IPS-20b (cell line): ENCODE data around the gene CACNA1D.
A peak's percentile ranks its signal among the peaks of the same experiment; 100 is the strongest.

ENCODE experiments used
- H3K27ac ChIP-seq: one replicate; pipeline ENCODE4 v1.5.1; 2013; ENCODE audit warnings: low read length
- H3K27me3 ChIP-seq: 2 replicates; pipeline ENCODE4 v1.6.1; 2013; ENCODE audit warnings: mild to moderate bottlenecking, low read length, inconsistent platforms; ENCODE audit not compliant: insufficient read depth
- H3K36me3 ChIP-seq: 2 replicates; pipeline ENCODE4 v1.6.1; 2013; ENCODE audit warnings: low read depth, mild to moderate bottlenecking, inconsistent platforms, low read length, moderate library complexity; ENCODE audit not compliant: insufficient read depth
- H3K4me1 ChIP-seq: 2 replicates; pipeline ENCODE4 v1.6.1; 2013; ENCODE audit warnings: mild to moderate bottlenecking, control low read depth, inconsistent platforms, low read length, moderate library complexity; ENCODE audit not compliant: insufficient read depth
- H3K4me3 ChIP-seq: 2 replicates; pipeline ENCODE4 v1.5.1; 2013; ENCODE audit warnings: mild to moderate bottlenecking, low read length, inconsistent platforms
- H3K9ac ChIP-seq: 2 replicates; pipeline ENCODE4 v1.6.1; 2013; ENCODE audit warnings: low read depth, mild to moderate bottlenecking, inconsistent platforms, low read length, moderate library complexity
- H3K9me3 ChIP-seq: 2 replicates; pipeline ENCODE4 v1.6.1; 2013; ENCODE audit warnings: mild to moderate bottlenecking, low read depth, low read length, inconsistent platforms; ENCODE audit not compliant: insufficient read depth

The CACNA1D gene

DNA sequence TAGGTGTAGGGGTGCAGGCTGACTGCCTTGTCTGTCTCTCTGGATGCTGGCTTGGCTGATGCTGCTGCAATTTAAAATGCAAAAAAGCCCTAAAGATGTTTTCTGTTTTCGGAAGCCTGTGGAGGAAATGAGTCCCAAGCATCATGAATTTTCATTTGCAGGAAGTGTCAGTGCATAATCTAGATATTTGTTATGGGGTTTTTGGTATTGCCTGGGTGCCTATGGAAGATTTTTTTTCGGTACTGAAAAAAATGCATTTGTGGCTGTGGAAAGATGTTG lies 1.9 kb downstream of the CACNA1D start:
- H3K27me3 ChIP-seq = peaks cover 72% of the 10 kb centered on the region
- H3K27ac ChIP-seq = no peak overlapping the region
- no peaks in the 10 kb centered on the region; the same call in 1 of the 2 replicates for H3K4me1 ChIP-seq
- no peaks in the 10 kb centered on the region for H3K36me3 ChIP-seq
- no peaks in the 10 kb centered on the region for H3K9me3 ChIP-seq
- no peak overlapping the region for H3K9ac ChIP-seq
- 0 out of 2 replicates have a peak overlapping the region, but pooled peaks have one; percentile 66 for H3K4me3 ChIP-seq

GRCh38 chr3:53496984-53497383 lies 2.6 kb downstream of the CACNA1D start:
- no peak overlapping the region for H3K4me3 ChIP-seq
- no peak overlapping the region for H3K27ac ChIP-seq

GRCh38 chr3:53498806-53499641 lies 4.6 kb downstream of the CACNA1D start:
- H3K27ac ChIP-seq = no peak overlapping the region
- H3K9ac ChIP-seq = no peak overlapping the region

More at GRCh38 chr3:53496984-53497383, 2.6 kb downstream of the CACNA1D start:
- no peaks in the 10 kb centered on the region for H3K36me3 ChIP-seq
- H3K27me3 ChIP-seq = peaks cover 65% of the 10 kb centered on the region
- H3K9me3 ChIP-seq = no peaks in the 10 kb centered on the region
- no peak overlapping the region for H3K9ac ChIP-seq
- no peaks in the 10 kb centered on the region; the same call in 1 of the 2 replicates for H3K4me1 ChIP-seq

DNA sequence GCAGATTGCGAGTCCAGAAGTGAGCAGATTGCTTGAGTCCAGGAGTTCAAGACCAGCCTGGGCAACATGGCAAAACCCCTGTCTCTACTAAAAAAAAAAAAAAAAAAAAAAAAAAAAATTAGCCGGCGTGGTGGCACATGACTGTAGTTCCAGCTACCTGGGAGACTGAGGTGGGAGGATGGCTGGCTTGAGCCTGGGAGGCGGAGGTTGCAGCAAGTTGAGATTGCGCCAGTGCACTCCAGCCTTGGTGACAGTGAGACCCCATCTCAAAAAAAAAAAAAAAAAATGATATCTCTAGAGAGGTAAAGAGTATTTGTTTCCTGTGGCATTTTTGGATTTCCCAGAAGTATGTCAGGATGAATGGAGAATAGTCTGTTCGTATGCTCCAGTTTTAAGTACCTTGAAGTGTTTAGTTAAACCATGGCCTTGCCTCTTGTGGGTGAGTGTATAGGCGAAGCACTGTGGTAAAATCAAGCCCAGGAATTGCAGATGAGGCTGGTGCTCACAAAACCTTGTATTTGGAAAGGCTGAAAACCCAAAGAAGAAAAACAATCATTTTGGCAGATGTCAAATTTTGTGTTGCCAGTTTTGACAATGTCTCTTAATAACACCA lies 5.9 kb downstream of the CACNA1D start:
- Histone ChIP-seq H3K4me3 (no peak overlapping the region), H3K9me3 (no peaks in the 10 kb centered on the region), H3K27me3 (peaks cover 37% of the 10 kb centered on the region), H3K36me3 (no peaks in the 10 kb centered on the region), H3K9ac (no peak overlapping the region), H3K27ac (no peak overlapping the region), H3K4me1 (no peaks in the 10 kb centered on the region)

More at GRCh38 chr3:53498806-53499641, 4.6 kb downstream of the CACNA1D start:
- Histone ChIP-seq H3K4me1 (no peaks in the 10 kb centered on the region), H3K36me3 (no peaks in the 10 kb centered on the region), H3K4me3 (no peak overlapping the region), H3K27me3 (peaks cover 45% of the 10 kb centered on the region), H3K9me3 (no peaks in the 10 kb centered on the region)

GRCh38 chr3:53501178-53501577 lies 6.8 kb downstream of the CACNA1D start:
- no peak overlapping the region for H3K9ac ChIP-seq
- H3K36me3 ChIP-seq = no peaks in the 10 kb centered on the region
- H3K27ac ChIP-seq = no peak overlapping the region
- H3K4me1 ChIP-seq = no peaks in the 10 kb centered on the region
- no peaks in the 10 kb centered on the region for H3K9me3 ChIP-seq
- H3K27me3 ChIP-seq = peaks cover 28% of the 10 kb centered on the region
- no peak overlapping the region for H3K4me3 ChIP-seq

DNA sequence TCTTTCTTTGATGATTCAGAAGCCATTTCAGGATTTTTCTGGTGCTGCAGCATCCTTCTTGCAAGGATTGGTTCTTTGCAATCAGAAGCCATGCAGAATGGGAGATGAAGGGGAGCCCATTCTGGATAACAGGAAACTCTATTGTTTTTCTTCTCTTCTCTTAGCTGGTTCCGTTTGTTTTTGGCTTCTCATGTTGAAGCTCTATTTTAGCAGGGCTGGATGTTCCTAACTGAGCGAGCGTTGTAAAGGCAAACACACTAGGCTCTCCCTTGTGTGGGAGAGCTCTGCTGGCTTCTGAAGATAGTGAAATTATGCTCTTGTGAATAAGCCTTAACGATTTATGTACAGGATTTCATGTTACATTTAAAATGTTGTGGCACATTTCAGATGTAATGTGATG lies 8.3 kb downstream of the CACNA1D start:
- Histone ChIP-seq H3K4me1 (no peaks in the 10 kb centered on the region), H3K9ac (no peak overlapping the region), H3K4me3 (no peak overlapping the region), H3K36me3 (no peaks in the 10 kb centered on the region), H3K27ac (no peak overlapping the region), H3K9me3 (no peaks in the 10 kb centered on the region), H3K27me3 (peaks cover 13% of the 10 kb centered on the region)

- Histone ChIP-seq H3K36me3 (no peaks in the 10 kb centered on the region), H3K9me3 (no peaks in the 10 kb centered on the region), H3K4me1 (no peaks in the 10 kb centered on the region), H3K4me3 (no peak overlapping the region), H3K27me3 (0 out of 2 replicates have a peak, but pooled peaks cover 8% of the 10 kb centered on the region), H3K9ac (no peak overlapping the region), H3K27ac (no peak overlapping the region)
Measured at GRCh38 chr3:53503195-53503594, 8.8 kb downstream of the CACNA1D start.

DNA sequence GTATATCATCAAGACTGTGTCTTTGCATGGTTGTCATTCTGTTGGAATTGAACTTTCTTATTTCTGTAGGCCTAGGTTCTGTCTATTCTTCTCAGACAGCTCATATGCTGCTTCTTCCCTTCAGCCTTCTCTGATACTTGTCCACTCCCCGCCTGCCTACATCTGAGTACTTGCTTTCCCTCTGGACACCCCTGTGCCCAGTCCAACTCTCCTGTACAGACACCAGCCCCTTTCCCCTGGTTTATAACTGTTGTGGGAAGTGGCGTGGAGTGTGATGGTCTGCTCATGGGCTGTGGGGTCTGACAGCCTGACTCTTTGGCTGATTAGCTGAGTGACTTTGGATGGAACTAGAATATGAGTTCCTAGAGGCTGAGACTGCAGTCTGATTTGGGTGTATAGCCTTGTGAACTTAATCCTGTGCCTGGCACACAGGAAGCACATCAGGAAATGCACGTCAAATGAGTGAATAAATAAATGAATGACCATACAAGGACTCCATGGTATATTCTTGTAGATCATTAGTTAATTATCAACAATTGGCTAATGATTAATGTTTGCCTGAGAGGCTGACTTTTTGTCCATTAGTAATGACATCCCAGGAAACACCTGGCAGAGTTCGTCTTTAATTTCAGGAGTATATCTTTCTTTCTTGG lies 11.8 kb downstream of the CACNA1D start:
- Histone ChIP-seq H3K9ac (no peak overlapping the region), H3K9me3 (no peaks in the 10 kb centered on the region), H3K4me1 (peaks cover 3% of the 10 kb centered on the region), H3K27me3 (peaks cover 6% of the 10 kb centered on the region; the same call in 1 of the 2 replicates), H3K27ac (no peak overlapping the region), H3K36me3 (no peaks in the 10 kb centered on the region), H3K4me3 (no peak overlapping the region)

- Histone ChIP-seq H3K27me3 (peaks cover 8% of the 10 kb centered on the region; the same call in 1 of the 2 replicates), H3K4me1 (peaks cover 7% of the 10 kb centered on the region), H3K9me3 (no peaks in the 10 kb centered on the region), H3K9ac (no peak overlapping the region), H3K36me3 (no peaks in the 10 kb centered on the region), H3K27ac (no peak overlapping the region), H3K4me3 (no peak overlapping the region)
Measured at GRCh38 chr3:53506763-53507145, 12.3 kb downstream of the CACNA1D start.

DNA sequence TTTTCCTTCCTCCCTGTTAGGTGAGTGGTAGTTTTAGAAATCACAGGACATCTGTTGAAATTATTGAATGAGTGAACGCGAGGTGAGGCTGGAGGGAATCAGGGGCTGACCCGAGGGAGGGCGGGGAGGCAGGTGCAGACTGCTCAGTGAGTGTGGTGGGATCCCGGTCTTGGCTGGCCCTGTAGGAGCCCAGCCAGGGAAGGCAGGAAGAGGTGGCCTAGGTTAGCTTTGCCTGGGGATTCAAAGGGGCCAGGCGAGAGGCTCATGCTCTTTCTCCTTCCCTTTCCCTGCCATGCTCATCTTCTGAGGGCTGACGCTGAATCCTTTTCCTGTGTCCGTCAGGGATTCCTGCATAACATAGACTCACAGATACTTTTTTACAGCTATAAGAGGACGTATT lies 15.1 kb downstream of the CACNA1D start:
- H3K36me3 ChIP-seq = no peaks in the 10 kb centered on the region
- no peak overlapping the region for H3K4me3 ChIP-seq
- no peaks in the 10 kb centered on the region for H3K9me3 ChIP-seq
- peaks cover 17% of the 10 kb centered on the region; the same call in 1 of the 2 replicates for H3K27me3 ChIP-seq
- H3K9ac ChIP-seq = no peak overlapping the region
- H3K4me1 ChIP-seq = peaks cover 7% of the 10 kb centered on the region
- no peak overlapping the region for H3K27ac ChIP-seq

GRCh38 chr3:53510508-53510907 lies 16.1 kb downstream of the CACNA1D start:
- H3K27ac ChIP-seq = no peak overlapping the region
- no peak overlapping the region for H3K4me3 ChIP-seq
- H3K36me3 ChIP-seq = no peaks in the 10 kb centered on the region
- H3K9ac ChIP-seq = no peak overlapping the region
- peaks cover 17% of the 10 kb centered on the region; the same call in 1 of the 2 replicates for H3K27me3 ChIP-seq
- no peaks in the 10 kb centered on the region for H3K9me3 ChIP-seq
- H3K4me1 ChIP-seq = peaks cover 7% of the 10 kb centered on the region
